Measurements from ENCODE around the gene ESYT2. TPM values are rescaled to one million over a fixed set of nuclear protein-coding genes. Genes with fewer than 3 reads are reported as not detected.

Gene ESYT2
- total RNA-seq, 1 experiment from 2014 or later = 39.0 TPM

DNA sequence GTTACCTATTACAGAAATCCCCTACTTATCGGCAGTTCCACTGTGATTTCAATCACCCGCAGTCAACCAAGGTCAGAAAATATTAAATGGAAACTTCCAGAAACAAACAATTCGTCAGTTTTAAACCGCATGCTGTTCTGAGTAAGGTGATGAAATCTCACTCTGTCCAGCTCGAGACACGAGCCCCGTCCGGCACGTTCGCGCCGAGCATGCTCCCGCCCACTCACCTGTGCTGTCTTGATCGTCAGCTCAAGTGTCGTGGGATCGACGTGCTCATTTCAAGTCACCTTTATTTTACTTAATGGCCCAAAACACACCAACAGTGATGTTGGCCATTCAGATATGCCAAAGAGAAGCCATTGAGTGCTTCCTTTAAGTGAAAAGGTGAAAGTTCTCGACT lies 21.2 kb downstream of the ESYT2 start:
- Mint-ChIP-seq H3K27me3 (ENCODE audit: low read depth) (no peaks in the 10 kb centered on the region), H3K4me3 (no peak overlapping the region), H3K4me1 (peaks cover 14 to 17% of the 10 kb centered on the region in 2 experiments), H3K36me3 (ENCODE audit: insufficient read depth in 1 of 3, low read depth in 3 of 3) (peaks cover 33 to 65% (median 33%) of the 10 kb centered on the region in 3 experiments), H3K27ac (no peak overlapping the region), H3K9me3 (peaks cover 25 to 27% of the 10 kb centered on the region in 2 experiments)
- no peak overlapping the region for H2BK20ac ChIP-seq (ENCODE audit: low read depth, low read length, poor library complexity, severe bottlenecking)
- DNase-seq = no peak
- no peak overlapping the region for H2AK5ac ChIP-seq (ENCODE audit: insufficient read length, low read length)
- peaks cover 14% of the 10 kb centered on the region; the same call in 1 of the 2 replicates for H3K79me2 ChIP-seq (ENCODE audit: insufficient read depth, low read length)
- no peak overlapping the region for H4K91ac ChIP-seq (ENCODE audit: insufficient read length, low read depth, low read length)
- no peaks in the 10 kb centered on the region for H3K9me3 ChIP-seq (ENCODE audit: control insufficient read depth, low read depth, low read length)
- no CpG with 5 or more reads among the region's 18 CpGs for WGBS (ENCODE audit: extremely low coverage, insufficient read length, low lambda C conversion rate)
- TF ChIP-seq, protein P1, sequence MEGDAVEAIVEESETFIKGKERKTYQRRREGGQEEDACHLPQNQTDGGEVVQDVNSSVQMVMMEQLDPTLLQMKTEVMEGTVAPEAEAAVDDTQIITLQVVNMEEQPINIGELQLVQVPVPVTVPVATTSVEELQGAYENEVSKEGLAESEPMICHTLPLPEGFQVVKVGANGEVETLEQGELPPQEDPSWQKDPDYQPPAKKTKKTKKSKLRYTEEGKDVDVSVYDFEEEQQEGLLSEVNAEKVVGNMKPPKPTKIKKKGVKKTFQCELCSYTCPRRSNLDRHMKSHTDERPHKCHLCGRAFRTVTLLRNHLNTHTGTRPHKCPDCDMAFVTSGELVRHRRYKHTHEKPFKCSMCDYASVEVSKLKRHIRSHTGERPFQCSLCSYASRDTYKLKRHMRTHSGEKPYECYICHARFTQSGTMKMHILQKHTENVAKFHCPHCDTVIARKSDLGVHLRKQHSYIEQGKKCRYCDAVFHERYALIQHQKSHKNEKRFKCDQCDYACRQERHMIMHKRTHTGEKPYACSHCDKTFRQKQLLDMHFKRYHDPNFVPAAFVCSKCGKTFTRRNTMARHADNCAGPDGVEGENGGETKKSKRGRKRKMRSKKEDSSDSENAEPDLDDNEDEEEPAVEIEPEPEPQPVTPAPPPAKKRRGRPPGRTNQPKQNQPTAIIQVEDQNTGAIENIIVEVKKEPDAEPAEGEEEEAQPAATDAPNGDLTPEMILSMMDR (conservative IDR thresholded peaks at IDR 0.05) = no peak
- H4K8ac ChIP-seq (replicated peaks; ENCODE audit: insufficient read length, low read depth, low read length) = no peak overlapping the region
- H2AFZ ChIP-seq (ENCODE audit: low read length) = no peak overlapping the region
- no peak overlapping the region for H3K27ac ChIP-seq (ENCODE audit: insufficient read length, low read depth, low read length)
- H3K79me1 ChIP-seq (ENCODE audit: insufficient read depth, low read depth, low read length, poor library complexity, severe bottlenecking) = no peaks in the 10 kb centered on the region
- no peaks in the 10 kb centered on the region for H3K27me3 ChIP-seq (ENCODE audit: insufficient read depth, low read length)
- no peak overlapping the region for H2BK120ac ChIP-seq (ENCODE audit: low read depth, low read length, poor library complexity, severe bottlenecking)
- H3K4me1 ChIP-seq (ENCODE audit: insufficient read depth, low read length) = no peaks in the 10 kb centered on the region; the same call in 1 of the 2 replicates
- no peak overlapping the region for H3K14ac ChIP-seq (ENCODE audit: insufficient read depth, low read length)
- no peak overlapping the region for H4K5ac ChIP-seq (ENCODE audit: insufficient read length, low read depth, low read length)
- H3K23ac ChIP-seq (ENCODE audit: insufficient read length, low read depth, low read length) = no peak overlapping the region
- H3K4ac ChIP-seq (ENCODE audit: low read depth, low read length) = no peak overlapping the region
- no peak overlapping the region for H3T11ph ChIP-seq (ENCODE audit: low read length)
- H2BK15ac ChIP-seq (ENCODE audit: low read depth, low read length) = no peak overlapping the region
- no peaks in the 10 kb centered on the region for H4K20me1 ChIP-seq (ENCODE audit: control insufficient read depth, insufficient read depth, insufficient read length)
- H2BK12ac ChIP-seq (ENCODE audit: insufficient read length, low read depth, low read length) = no peak overlapping the region
- H3K9ac ChIP-seq (ENCODE audit: extremely low read depth, insufficient read length, low read length) = no peak overlapping the region
- no peaks in the 10 kb centered on the region for H3K23me2 ChIP-seq (ENCODE audit: insufficient read length, low read depth, low read length, poor library complexity, severe bottlenecking)
- no peak overlapping the region for H3K4me2 ChIP-seq (ENCODE audit: insufficient read depth, insufficient read length, low read length)
- no peak overlapping the region for H3K18ac ChIP-seq (ENCODE audit: insufficient read length, low read depth, low read length)
- no peak overlapping the region for H2BK5ac ChIP-seq (ENCODE audit: insufficient read length, low read length)
- H3K56ac ChIP-seq (ENCODE audit: insufficient read length, low read depth, low read length) = no peak overlapping the region
